Measurements from ENCODE around the gene CHCHD3.

- TF ChIP-seq, protein P1, sequence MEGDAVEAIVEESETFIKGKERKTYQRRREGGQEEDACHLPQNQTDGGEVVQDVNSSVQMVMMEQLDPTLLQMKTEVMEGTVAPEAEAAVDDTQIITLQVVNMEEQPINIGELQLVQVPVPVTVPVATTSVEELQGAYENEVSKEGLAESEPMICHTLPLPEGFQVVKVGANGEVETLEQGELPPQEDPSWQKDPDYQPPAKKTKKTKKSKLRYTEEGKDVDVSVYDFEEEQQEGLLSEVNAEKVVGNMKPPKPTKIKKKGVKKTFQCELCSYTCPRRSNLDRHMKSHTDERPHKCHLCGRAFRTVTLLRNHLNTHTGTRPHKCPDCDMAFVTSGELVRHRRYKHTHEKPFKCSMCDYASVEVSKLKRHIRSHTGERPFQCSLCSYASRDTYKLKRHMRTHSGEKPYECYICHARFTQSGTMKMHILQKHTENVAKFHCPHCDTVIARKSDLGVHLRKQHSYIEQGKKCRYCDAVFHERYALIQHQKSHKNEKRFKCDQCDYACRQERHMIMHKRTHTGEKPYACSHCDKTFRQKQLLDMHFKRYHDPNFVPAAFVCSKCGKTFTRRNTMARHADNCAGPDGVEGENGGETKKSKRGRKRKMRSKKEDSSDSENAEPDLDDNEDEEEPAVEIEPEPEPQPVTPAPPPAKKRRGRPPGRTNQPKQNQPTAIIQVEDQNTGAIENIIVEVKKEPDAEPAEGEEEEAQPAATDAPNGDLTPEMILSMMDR (IDR thresholded peaks at IDR 0.05): no peak
- TF ChIP-seq POLR2A (IDR thresholded peaks at IDR 0.05): no peak
These were observed 72.3 kb downstream of the CHCHD3 start for GRCh38 chr7:133009426-133010252.
